GM12892 (cell line): Measurements from ENCODE around the gene ZNF57.

Experiments
- POLR2A ChIP-seq: IDR thresholded peaks from 2 replicates; pipeline ENCODE4 v1.6.1; 2011; ENCODE audit warnings: low read depth, low read length, control low read depth
- POLR2AphosphoS5 ChIP-seq: IDR thresholded peaks from 2 replicates; pipeline ENCODE4 v1.6.1; 2011; ENCODE audit warnings: low read depth, low read length, control low read depth
- TAF1 ChIP-seq: IDR thresholded peaks from 2 replicates; pipeline ENCODE4 v1.6.1; 2011; ENCODE audit warnings: low read depth, mild to moderate bottlenecking, control low read depth, low read length, borderline replicate concordance

DNA sequence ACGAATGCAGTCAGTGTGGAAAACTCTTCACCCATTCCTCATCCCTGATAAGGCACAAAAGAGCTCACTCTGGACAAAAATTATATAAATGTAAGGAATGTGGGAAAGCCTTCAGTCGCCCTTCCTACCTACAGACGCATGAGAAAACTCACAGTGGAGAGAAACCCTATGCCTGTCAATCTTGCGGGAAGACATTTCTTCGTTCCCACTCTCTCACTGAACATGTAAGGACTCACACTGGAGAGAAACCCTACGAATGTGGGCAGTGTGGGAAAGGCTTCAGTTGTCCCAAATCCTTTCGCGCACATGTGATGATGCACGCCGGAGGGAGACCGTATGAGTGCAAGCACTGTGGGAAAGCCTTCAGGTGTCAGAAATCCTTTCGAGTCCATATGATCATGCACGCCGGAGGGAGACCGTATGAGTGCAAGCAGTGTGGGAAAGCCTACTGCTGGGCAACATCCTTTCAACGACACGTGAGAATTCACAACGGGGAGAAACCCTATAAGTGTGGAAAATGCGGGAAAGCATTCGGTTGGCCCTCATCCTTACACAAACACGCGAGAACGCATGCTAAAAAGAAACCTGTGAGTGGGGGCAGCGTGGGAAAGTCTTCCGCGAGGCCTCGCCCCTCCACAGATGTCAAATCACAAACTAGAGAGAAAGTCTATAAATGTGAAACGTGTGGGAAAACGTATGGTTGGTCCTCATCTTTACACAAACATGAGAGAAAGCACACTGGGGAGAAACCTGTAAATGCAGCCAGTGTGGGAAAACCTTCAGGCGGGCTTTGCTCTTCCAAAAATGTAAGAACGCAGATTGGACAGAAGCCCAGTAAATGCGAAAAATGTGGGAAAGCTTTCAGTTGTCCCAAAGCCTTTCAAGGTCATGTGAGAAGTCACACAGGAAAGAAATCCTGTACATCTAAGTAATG lies 23.1 kb upstream of the ZNF57 start:
- TF ChIP-seq POLR2AphosphoS5 (no peak), POLR2A (no peak), TAF1 (no peak)
